ENCODE results near the gene GOLGA2. TPM values are rescaled to one million over a fixed set of nuclear protein-coding genes. Genes with fewer than 3 reads are reported as not detected.

The GOLGA2 gene
- total RNA-seq, 1 donor from 2014 or later = 52.3 TPM

GRCh38 chr9:128206484-128206883 lies 69.3 kb downstream of the GOLGA2 start:
- no peak for DNase-seq (ENCODE audit: low spot score)
- no peak overlapping the region for H3K27ac Mint-ChIP-seq
- no peaks in the 10 kb centered on the region for H3K9me3 Mint-ChIP-seq
- H3K4me1 Mint-ChIP-seq (ENCODE audit: low read depth) = peaks cover 21% of the 10 kb centered on the region
- H3K36me3 Mint-ChIP-seq (ENCODE audit: low read depth) = peaks cover 2% of the 10 kb centered on the region
- intact Hi-C loops (cut with micrococcal nuclease) = no loop called here
- H3K4me3 Mint-ChIP-seq = no peak overlapping the region
- peaks cover 40% of the 10 kb centered on the region for H3K27me3 Mint-ChIP-seq (ENCODE audit: insufficient read depth)

Other genes starting within 250 kb of the GOLGA2 start
- gene NAIF1, start 208.7 kb downstream of the GOLGA2 start, total RNA-seq = 11.5 and 12.2 TPM in 2 replicates
- gene SLC25A25, start 207.8 kb downstream of the GOLGA2 start, total RNA-seq = 13.4 and 13.5 TPM in 2 replicates
- gene PTGES2, start 148.3 kb downstream of the GOLGA2 start, total RNA-seq = 87.7 and 89.2 TPM in 2 replicates
- not detected in 2 replicates for gene LCN2, start 126.6 kb downstream of the GOLGA2 start, total RNA-seq
- gene BBLN, start 115.7 kb downstream of the GOLGA2 start, total RNA-seq = 97.3 and 106 TPM in 2 replicates
- 154 and 158 TPM in 2 replicates for gene CIZ1, start 84.4 kb downstream of the GOLGA2 start, total RNA-seq
- 1.4 and 1.8 TPM in 2 replicates for gene DNM1, start 72.6 kb downstream of the GOLGA2 start, total RNA-seq
- 10.4 and 13.3 TPM in 2 replicates for gene SWI5, start 269 bp upstream of the GOLGA2 start, total RNA-seq
- 41.8 and 44.0 TPM in 2 replicates for gene TRUB2, start 46.4 kb upstream of the GOLGA2 start, total RNA-seq
- gene COQ4, start 46.8 kb upstream of the GOLGA2 start, total RNA-seq = 59.0 and 59.5 TPM in 2 replicates
- 41.8 and 43.2 TPM in 2 replicates for gene SLC27A4, start 64.5 kb upstream of the GOLGA2 start, total RNA-seq
- gene URM1, start 95.4 kb upstream of the GOLGA2 start, total RNA-seq = 81.6 and 82.6 TPM in 2 replicates
- gene CERCAM, start 144.8 kb upstream of the GOLGA2 start, total RNA-seq = 0.86 and 1.6 TPM in 2 replicates
- gene ODF2, start 180.0 kb upstream of the GOLGA2 start, total RNA-seq = 55.6 and 57.6 TPM in 2 replicates
- gene GLE1, start 228.7 kb upstream of the GOLGA2 start, total RNA-seq = 51.4 and 52.0 TPM in 2 replicates

Data from activated T-helper 1 cell treated with anti-CD3 and anti-CD28 coated beads, Interleukin-12 subunit alpha, Interleukin-12 subunit beta, Interleukin-2, Interleukin-4 antibody, amounts not matched to agents 30 ng/mL and 10 ng/mL and 1 ng/mL, durations not matched to agents 14 hours and 24 hours and 36 hours (primary cell).